ENCODE results near the gene TM9SF1. TPM values are rescaled to one million over a fixed set of nuclear protein-coding genes. Genes with fewer than 3 reads are reported as not detected.

TM9SF1 gene
- total and polyA plus RNA-seq, 2 of the 4 experiments (the other 2 are of a cell fraction), result 40.4 to 65.6 TPM

DNA sequence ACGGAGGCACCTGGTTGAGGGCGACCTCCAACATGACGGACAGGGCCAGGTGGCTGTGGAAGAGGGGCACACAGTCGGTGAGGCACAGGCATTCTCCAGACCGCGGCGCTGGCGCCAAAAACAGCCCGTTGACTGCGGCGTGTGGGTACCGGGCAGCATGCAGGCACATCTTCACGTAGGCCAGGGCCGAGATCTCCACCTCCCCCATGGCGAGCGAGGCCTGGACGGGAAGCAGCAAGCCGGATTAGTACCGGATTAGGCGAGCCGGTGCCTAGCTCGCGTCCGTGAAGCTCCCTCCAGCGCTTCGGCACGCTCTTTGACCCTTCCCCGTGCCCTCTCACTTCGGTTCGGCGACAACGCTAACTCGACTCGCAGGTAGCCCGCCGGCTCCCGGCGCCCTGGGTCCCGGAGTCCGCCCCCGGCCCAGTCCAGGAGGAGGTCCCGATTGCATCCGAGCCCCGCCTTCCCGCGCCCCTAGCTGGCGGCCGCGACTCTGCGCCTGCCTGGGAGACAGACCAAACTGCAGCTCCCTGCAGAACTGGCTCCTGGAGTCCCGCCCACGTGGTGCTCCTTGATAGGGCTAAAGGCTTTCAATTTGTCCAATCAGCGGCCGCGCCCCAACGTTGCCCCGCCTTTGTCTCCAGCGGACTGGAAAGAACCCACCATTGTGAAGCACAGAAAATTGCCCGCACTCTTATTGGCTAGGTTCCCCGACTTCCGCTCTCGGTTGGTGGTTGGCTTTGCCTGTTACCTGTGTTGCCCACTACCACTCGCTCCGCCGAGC is 54.0 kb downstream of the TM9SF1 start, which contains the start of gene EMC9 (continued):
- TF ChIP-seq, protein P1, sequence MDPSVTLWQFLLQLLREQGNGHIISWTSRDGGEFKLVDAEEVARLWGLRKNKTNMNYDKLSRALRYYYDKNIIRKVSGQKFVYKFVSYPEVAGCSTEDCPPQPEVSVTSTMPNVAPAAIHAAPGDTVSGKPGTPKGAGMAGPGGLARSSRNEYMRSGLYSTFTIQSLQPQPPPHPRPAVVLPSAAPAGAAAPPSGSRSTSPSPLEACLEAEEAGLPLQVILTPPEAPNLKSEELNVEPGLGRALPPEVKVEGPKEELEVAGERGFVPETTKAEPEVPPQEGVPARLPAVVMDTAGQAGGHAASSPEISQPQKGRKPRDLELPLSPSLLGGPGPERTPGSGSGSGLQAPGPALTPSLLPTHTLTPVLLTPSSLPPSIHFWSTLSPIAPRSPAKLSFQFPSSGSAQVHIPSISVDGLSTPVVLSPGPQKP (IDR thresholded peaks at IDR 0.05; ENCODE audit: borderline replicate concordance, low read depth, low read length), result no peak

GRCh38 chr14:24139272-24139934 is 55.8 kb downstream of the TM9SF1 start:
- Histone ChIP-seq H3K27ac (ENCODE audit: insufficient read depth, low read length) (no peak overlapping the region), H3K4me2 (ENCODE audit: low read depth, low read length) (peak overlapping the region; percentile 15; the same call in 1 of the 2 replicates), H3K23ac (ENCODE audit: low read depth, low read length) (no peak overlapping the region), H4K5ac (ENCODE audit: low read depth, low read length) (no peak overlapping the region), H3K4ac (ENCODE audit: low read depth, low read length) (no peak overlapping the region), H2BK15ac (ENCODE audit: low read depth, low read length) (no peak overlapping the region), H3K56ac (ENCODE audit: extremely low read depth, insufficient read depth, low read length) (no peak overlapping the region), H4K20me1 (ENCODE audit: insufficient read depth, low read length) (peaks cover 17% of the 10 kb centered on the region), H4K91ac (ENCODE audit: insufficient read depth, low read depth, low read length) (no peak overlapping the region; the same call in 1 of the 2 replicates), H2BK20ac (ENCODE audit: low read depth, low read length) (no peak overlapping the region), H3K79me1 (ENCODE audit: low read depth in 1 of 2, low read length in 2 of 2) (peaks cover 20 to 64% of the 10 kb centered on the region in 2 experiments), H3K14ac (replicated peaks; ENCODE audit: low read depth, low read length) (no peak overlapping the region), H2AK5ac (ENCODE audit: low read depth, low read length) (no peak overlapping the region), H3K4me1 (ENCODE audit: control insufficient read depth, insufficient read depth, low read length) (peaks cover 12% of the 10 kb centered on the region), H2BK120ac (ENCODE audit: low read depth, low read length) (no peak overlapping the region), H3K18ac (ENCODE audit: low read depth, low read length) (no peak overlapping the region), H3K4me3 (ENCODE audit: insufficient read depth, low read depth, low read length) (no peak overlapping the region), H2AK9ac (replicated peaks; ENCODE audit: low read depth, low read length, poor library complexity) (peak overlapping the region; percentile 5), H4K8ac (ENCODE audit: low read depth in 2 of 2, low read length in 2 of 2) (no peak overlapping the region), H2AFZ (replicated peaks; ENCODE audit: low read length, poor library complexity) (no peak overlapping the region), H3K36me3 (ENCODE audit: control insufficient read depth, insufficient read depth, low read length) (peaks cover 23% of the 10 kb centered on the region), H3K27me3 (ENCODE audit: control insufficient read depth, insufficient read depth, low read length) (no peaks in the 10 kb centered on the region), H3K9ac (ENCODE audit: low read depth, low read length) (no peak overlapping the region), H3K9me3 (ENCODE audit: control insufficient read depth, insufficient read depth, low read length) (no peaks in the 10 kb centered on the region), H2BK5ac (ENCODE audit: low read depth, low read length, poor library complexity, severe bottlenecking) (no peak overlapping the region), H3K9me1 (ENCODE audit: insufficient read depth, low read length) (peaks cover 26% of the 10 kb centered on the region)
- DNase-seq (no peak), ATAC-seq (ENCODE audit: low read depth) (no peak)
- ChIA-PET POLR2A (ENCODE audit: unreplicated experiment) (no interaction called here), CTCF (interaction anchor here (0.6 kb wide), 2 partner anchors 11 to 42 kb away, joined by 3 to 6 read pairs; no protein-coding TSS in a partner anchor)
- intact Hi-C loops (cut with micrococcal nuclease) (no loop called here), in situ Hi-C loops (cut with MboI; ENCODE audit: low sequenced_read_pairs) (loop anchor here (10.0 to 25.0 kb wide), 3 partner anchors 295 to 1052 kb away; partner anchors contain the start of genes ACIN1, BCL2L2, C14orf119 and PABPN1), dilution Hi-C loops (cut with HindIII; ENCODE audit: low sequenced_read_pairs, unreplicated experiment) (no loop called here)
- WGBS, 2 experiments (ENCODE audit: extremely low coverage in 2 of 2, insufficient read length in 1 of 2), result no CpG with 5 or more reads among the region's 9 CpGs
- no TSS peak for BruUV-seq (replicated peaks)
- TF ChIP-seq NFE2L2 (IDR thresholded peaks at IDR 0.05; ENCODE audit: low read depth, low read length) (no peak), MXI1 (IDR thresholded peaks at IDR 0.05; ENCODE audit: borderline replicate concordance, low read depth, low read length) (no peak), RAD21 (IDR thresholded peaks at IDR 0.05; ENCODE audit: low read length) (no peak), CHD1 (IDR thresholded peaks at IDR 0.05; ENCODE audit: low read depth, low read length) (no peak), RCOR1 (IDR thresholded peaks at IDR 0.05; ENCODE audit: insufficient replicate concordance, low read length) (no peak), BHLHE40 (IDR thresholded peaks at IDR 0.05; ENCODE audit: low read depth, low read length) (no peak), FOS (IDR thresholded peaks at IDR 0.05; ENCODE audit: low read depth, low read length) (no peak), CEBPB (IDR thresholded peaks at IDR 0.05; ENCODE audit: low read depth, low read length) (no peak)
- TF ChIP-seq, protein P2, sequence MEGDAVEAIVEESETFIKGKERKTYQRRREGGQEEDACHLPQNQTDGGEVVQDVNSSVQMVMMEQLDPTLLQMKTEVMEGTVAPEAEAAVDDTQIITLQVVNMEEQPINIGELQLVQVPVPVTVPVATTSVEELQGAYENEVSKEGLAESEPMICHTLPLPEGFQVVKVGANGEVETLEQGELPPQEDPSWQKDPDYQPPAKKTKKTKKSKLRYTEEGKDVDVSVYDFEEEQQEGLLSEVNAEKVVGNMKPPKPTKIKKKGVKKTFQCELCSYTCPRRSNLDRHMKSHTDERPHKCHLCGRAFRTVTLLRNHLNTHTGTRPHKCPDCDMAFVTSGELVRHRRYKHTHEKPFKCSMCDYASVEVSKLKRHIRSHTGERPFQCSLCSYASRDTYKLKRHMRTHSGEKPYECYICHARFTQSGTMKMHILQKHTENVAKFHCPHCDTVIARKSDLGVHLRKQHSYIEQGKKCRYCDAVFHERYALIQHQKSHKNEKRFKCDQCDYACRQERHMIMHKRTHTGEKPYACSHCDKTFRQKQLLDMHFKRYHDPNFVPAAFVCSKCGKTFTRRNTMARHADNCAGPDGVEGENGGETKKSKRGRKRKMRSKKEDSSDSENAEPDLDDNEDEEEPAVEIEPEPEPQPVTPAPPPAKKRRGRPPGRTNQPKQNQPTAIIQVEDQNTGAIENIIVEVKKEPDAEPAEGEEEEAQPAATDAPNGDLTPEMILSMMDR (conservative IDR thresholded peaks at IDR 0.05; ENCODE audit: low read depth, low read length), result no peak
- TF ChIP-seq, protein P1 (IDR thresholded peaks at IDR 0.05; ENCODE audit: borderline replicate concordance, low read depth, low read length), result no peak
